Kidney epithelial cell (primary cell): ENCODE results near the gene ITGB7. TPM values are rescaled to one million over a fixed set of nuclear protein-coding genes. Genes with fewer than 3 reads are reported as not detected.

Experiments used
- DNase-seq: peaks from one replicate; pipeline ENCODE4 v3.0.0-alpha.2; 2010; ENCODE audit warnings: low read depth
- H3K27me3 ChIP-seq: 2 replicates; pipeline ENCODE4 v1.6.0; 2011; ENCODE audit warnings: low read length; ENCODE audit not compliant: control insufficient read depth, insufficient read depth
- H3K36me3 ChIP-seq: 2 replicates; pipeline ENCODE4 v1.5.1; 2011; ENCODE audit warnings: low read length; ENCODE audit not compliant: control insufficient read depth, insufficient read depth
- H3K4me3 ChIP-seq: 2 replicates; pipeline ENCODE4 v1.5.1; 2011; ENCODE audit warnings: low read depth, mild to moderate bottlenecking, control low read depth, low read length
- CTCF ChIP-seq: IDR thresholded peaks from 2 replicates; pipeline ENCODE4 v1.5.1; 2011; ENCODE audit warnings: mild to moderate bottlenecking, moderate library complexity, low read length, control low read depth, inconsistent platforms; ENCODE audit not compliant: insufficient read depth, poor library complexity, severe bottlenecking
- total RNA-seq: library from RNA; depleted of rRNA; stranded (reverse); fragments of >200 nt; gene quantifications from 2 replicates; pipeline ENCODE4 v1.2.3, GENCODE V29; 2015

Gene ITGB7
- total RNA-seq, 1 donor from 2014 or later, result 1.6 TPM

GRCh38 chr12:53145383-53146260 is 61.4 kb downstream of the ITGB7 start:
- TF ChIP-seq CTCF, result no peak
- H3K4me3 ChIP-seq, result no peak overlapping the region
- DNase-seq, result no peak
- no peaks in the 10 kb centered on the region for H3K27me3 ChIP-seq
- no peaks in the 10 kb centered on the region for H3K36me3 ChIP-seq

GRCh38 chr12:53143355-53143754 is 63.7 kb downstream of the ITGB7 start:
- no peak for TF ChIP-seq CTCF
- no peaks in the 10 kb centered on the region for H3K36me3 ChIP-seq
- H3K4me3 ChIP-seq, result no peak overlapping the region
- DNase-seq, result no peak
- H3K27me3 ChIP-seq, result no peaks in the 10 kb centered on the region

Other genes starting within 250 kb of the ITGB7 start
- 484 and 526 TPM in 2 replicates for gene EIF4B, start 200.8 kb downstream of the ITGB7 start, total RNA-seq
- gene TNS2, start 157.2 kb downstream of the ITGB7 start, total RNA-seq, result 3.8 and 10.1 TPM in 2 replicates
- gene SPRYD3, start 127.9 kb downstream of the ITGB7 start, total RNA-seq, result 32.0 and 32.3 TPM in 2 replicates
- 21.4 and 33.7 TPM in 2 replicates for gene IGFBP6, start 109.6 kb downstream of the ITGB7 start, total RNA-seq
- 0.07 TPM in 1 of 2 replicates, not detected in the other for gene SOAT2, start 103.8 kb downstream of the ITGB7 start, total RNA-seq
- gene ZNF740, start 26.5 kb downstream of the ITGB7 start, total RNA-seq, result 9.1 and 9.9 TPM in 2 replicates
- gene CSAD, start 26.3 kb downstream of the ITGB7 start, total RNA-seq, result 5.3 and 9.1 TPM in 2 replicates
- 6.1 and 6.9 TPM in 2 replicates for gene RARG, start 25.0 kb upstream of the ITGB7 start, total RNA-seq
- 2.2 and 4.0 TPM in 2 replicates for gene ESPL1, start 61.0 kb upstream of the ITGB7 start, total RNA-seq
- 291 and 301 TPM in 2 replicates for gene PFDN5, start 88.3 kb upstream of the ITGB7 start, total RNA-seq
- 73.1 and 75.3 TPM in 2 replicates for gene MYG1, start 92.4 kb upstream of the ITGB7 start, total RNA-seq
- gene AAAS, start 114.4 kb upstream of the ITGB7 start, total RNA-seq, result 56.3 and 62.3 TPM in 2 replicates
- gene SP7, start 129.1 kb upstream of the ITGB7 start, total RNA-seq, result not detected in 2 replicates
- 57.3 and 63.9 TPM in 2 replicates for gene SP1, start 172.9 kb upstream of the ITGB7 start, total RNA-seq
- not detected in 2 replicates for gene AMHR2, start 216.6 kb upstream of the ITGB7 start, total RNA-seq
- gene PRR13, start 234.5 kb upstream of the ITGB7 start, total RNA-seq, result 82.7 and 91.4 TPM in 2 replicates
- 350 and 379 TPM in 2 replicates for gene PCBP2, start 244.9 kb upstream of the ITGB7 start, total RNA-seq